Skeletal muscle tissue (tissue), 4 donors: ENCODE measurements around the gene HSD17B3. TPM values are rescaled to one million over a fixed set of nuclear protein-coding genes. Genes with fewer than 3 reads are reported as not detected.
"Not testable (repeated sequence)": the region's sequence is repeated elsewhere in the genome, so short reads cannot be mapped to it uniquely, and the experiment has no call there.

Experiments used
- H3K27ac ChIP-seq: one replicate; pipeline ENCODE4 v1.7.0; 2013; ENCODE audit warnings: mild to moderate bottlenecking, low read depth, low read length, inconsistent platforms
- H3K27me3 ChIP-seq, 3 donors: one replicate each; pipeline ENCODE4 v1.7.0; 2013; ENCODE audit warnings: low read length in 3 of 3; ENCODE audit not compliant: control insufficient read depth in 3 of 3, insufficient read depth in 3 of 3
- H3K36me3 ChIP-seq, 3 donors: one replicate each; pipeline ENCODE4 v1.7.0; 2013; ENCODE audit warnings: low read length in 3 of 3; ENCODE audit not compliant: control insufficient read depth in 3 of 3, insufficient read depth in 3 of 3
- H3K4me1 ChIP-seq, 3 donors: one replicate each; pipeline ENCODE4 v1.7.0; 2013; ENCODE audit warnings: low read length in 3 of 3, mild to moderate bottlenecking in 3 of 3; ENCODE audit not compliant: control insufficient read depth in 3 of 3, insufficient read depth in 3 of 3
- H3K4me3 ChIP-seq, 3 donors: one replicate each; pipeline ENCODE4 v1.7.0; 2013; ENCODE audit warnings: low read length in 3 of 3
- H3K9ac ChIP-seq, 3 donors: one replicate each; pipeline ENCODE4 v1.7.0; 2013; ENCODE audit warnings: low read length in 3 of 3, mild to moderate bottlenecking in 3 of 3, moderate library complexity in 2 of 3, low read depth in 1 of 3
- H3K9me3 ChIP-seq, 3 donors: one replicate each; pipeline ENCODE4 v1.7.0; 2013; ENCODE audit warnings: low read length in 3 of 3; ENCODE audit not compliant: control insufficient read depth in 3 of 3
- total RNA-seq: library from RNA; depleted of rRNA; stranded (reverse); fragments of >200 nt; gene quantifications from one replicate; pipeline ENCODE4 v1.2.3, GENCODE V29; 2014
- donor health status: Osteomylitis.

The HSD17B3 gene
- total RNA-seq, 1 donor from 2014 or later = 1.0 TPM

DNA sequence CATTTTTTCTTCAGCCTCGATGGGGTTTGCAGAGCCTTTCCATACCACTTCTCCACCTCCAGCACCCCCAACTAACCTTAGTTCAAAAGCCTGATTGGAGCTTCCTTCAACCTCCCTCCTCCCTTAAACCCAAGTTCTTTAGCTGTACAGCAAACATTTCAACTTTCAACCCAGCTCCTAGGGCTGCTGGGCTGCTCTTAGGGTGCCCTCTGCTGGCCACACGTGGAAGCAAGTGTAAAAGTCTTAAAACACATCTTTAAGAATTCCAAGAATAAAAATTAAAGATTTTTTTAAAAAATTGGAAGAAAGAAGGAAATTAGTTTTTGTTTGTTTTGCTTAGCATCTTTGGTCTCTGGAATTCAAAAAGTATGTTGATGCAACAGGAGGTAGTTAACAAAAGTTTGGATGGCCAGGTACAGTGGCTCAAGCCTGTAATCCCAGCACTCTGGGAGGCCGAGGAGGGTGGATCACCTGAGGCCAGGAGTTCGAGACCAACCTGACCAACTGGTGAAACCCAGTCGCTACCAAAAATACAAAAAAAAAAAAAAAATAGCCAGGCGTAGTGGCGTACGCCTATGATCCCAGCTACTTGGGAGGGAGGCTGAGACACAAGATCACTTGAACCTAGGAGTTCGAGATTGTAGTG lies 15.5 kb upstream of the HSD17B3 start:
- Histone ChIP-seq H3K4me3 (no peak overlapping the region), H3K4me1 (peaks cover 0 to 2% (median 0%) of the 10 kb centered on the region in 3 donors), H3K36me3 (peaks cover 2 to 6% (median 6%) of the 10 kb centered on the region in 3 donors), H3K27me3 (no peaks in the 10 kb centered on the region), H3K9me3 (peaks cover 0 to 3% (median 0%) of the 10 kb centered on the region in 3 donors), H3K27ac (no peak overlapping the region), H3K9ac (no peak overlapping the region)

DNA sequence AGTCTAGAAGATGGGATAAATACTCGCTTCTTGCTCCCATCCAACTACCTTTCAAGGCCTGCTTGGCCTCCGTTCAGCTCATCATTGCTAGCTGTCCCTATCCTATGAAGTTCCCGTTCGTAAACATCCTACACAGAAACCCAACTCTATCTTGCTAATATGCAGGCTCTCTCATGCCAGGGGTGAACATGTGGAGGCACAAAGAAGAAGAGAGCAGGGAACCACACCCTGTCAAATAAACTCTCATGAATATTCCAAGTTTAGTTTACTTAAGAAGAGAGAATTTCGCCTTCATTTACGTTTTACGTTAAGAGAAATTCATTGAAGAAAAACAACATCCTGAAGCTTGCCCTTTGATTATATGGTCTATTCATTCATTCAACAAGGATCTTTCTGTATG lies 7.9 kb upstream of the HSD17B3 start:
- peaks cover 0 to 3% (median 0%) of the 10 kb centered on the region in 3 donors for H3K9me3 ChIP-seq
- no peak overlapping the region for H3K27ac ChIP-seq
- no peaks in the 10 kb centered on the region for H3K4me1 ChIP-seq
- H3K9ac ChIP-seq = no peak overlapping the region
- peaks cover 2 to 4% (median 4%) of the 10 kb centered on the region in 3 donors for H3K36me3 ChIP-seq
- H3K27me3 ChIP-seq = no peaks in the 10 kb centered on the region
- no peak overlapping the region for H3K4me3 ChIP-seq

DNA sequence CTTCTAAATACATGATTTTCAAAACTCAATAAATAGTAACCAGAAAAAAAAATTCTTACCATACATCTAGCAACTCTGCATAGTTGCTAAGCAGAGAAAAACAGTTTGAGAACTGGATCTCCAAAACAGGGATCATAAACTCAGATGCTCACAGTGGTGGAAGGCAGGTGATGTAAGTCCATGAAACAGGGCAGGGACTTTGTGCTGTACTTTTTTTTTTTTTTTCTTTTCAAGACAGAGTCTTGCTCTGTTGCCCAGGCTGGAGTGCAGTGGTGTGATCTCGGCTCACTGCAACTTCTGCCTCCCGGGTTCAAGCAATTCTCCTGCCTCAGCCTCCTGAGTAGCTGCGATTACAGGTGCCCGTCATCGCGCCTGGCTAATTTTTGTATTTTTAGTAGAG lies 5.0 kb upstream of the HSD17B3 start:
- not testable (repeated sequence) for H3K4me1 ChIP-seq, H3K9ac ChIP-seq, H3K27ac ChIP-seq, H3K9me3 ChIP-seq, H3K27me3 ChIP-seq, H3K36me3 ChIP-seq, H3K4me3 ChIP-seq

DNA sequence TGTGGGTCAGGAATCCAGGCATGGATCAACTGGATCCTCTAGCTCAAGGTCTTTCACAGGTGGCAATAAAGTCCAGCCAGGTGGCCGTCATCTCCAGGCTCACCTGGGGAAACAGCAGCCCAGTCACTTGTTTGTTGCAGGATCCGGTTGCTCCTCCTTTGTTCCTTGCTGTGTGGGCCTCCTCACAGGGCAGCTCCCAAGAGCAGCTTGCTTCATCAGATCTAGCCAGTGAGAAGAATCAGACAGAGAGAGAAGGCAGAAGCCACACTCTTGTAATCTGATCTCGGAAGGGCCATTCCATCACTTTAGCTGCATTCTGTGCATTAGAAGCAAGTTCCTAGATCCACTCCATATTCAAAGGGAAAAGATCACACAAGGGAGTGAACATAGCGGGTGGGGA lies 3.2 kb upstream of the HSD17B3 start:
- Histone ChIP-seq H3K9ac (no peak overlapping the region), H3K4me1 (no peaks in the 10 kb centered on the region), H3K9me3 (no peaks in the 10 kb centered on the region), H3K27ac (no peak overlapping the region), H3K4me3 (no peak overlapping the region), H3K27me3 (no peaks in the 10 kb centered on the region), H3K36me3 (no peaks in the 10 kb centered on the region)

DNA sequence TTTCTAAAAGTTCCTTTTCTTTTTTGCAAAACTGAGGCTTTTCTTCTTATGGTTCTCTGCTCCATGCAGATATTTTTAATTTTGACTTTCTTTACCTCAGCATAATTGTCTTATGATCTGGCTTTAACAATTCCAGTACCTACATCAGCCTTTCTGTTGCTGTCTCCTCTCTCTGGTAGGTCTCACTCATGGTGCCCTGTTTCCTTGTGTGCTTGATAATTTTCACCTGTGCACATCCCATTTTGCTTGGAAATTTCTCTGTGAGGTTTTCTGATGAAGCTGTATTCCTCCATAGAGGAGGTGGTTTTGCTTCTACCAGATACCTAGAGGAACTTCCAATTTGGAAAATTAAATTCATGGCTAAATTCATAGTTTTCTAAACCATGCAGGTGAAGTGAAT lies 2.3 kb upstream of the HSD17B3 start:
- Histone ChIP-seq H3K27ac (no peak overlapping the region), H3K36me3 (no peaks in the 10 kb centered on the region), H3K4me3 (no peak overlapping the region), H3K9me3 (no peaks in the 10 kb centered on the region), H3K27me3 (no peaks in the 10 kb centered on the region), H3K4me1 (no peaks in the 10 kb centered on the region), H3K9ac (no peak overlapping the region)

DNA sequence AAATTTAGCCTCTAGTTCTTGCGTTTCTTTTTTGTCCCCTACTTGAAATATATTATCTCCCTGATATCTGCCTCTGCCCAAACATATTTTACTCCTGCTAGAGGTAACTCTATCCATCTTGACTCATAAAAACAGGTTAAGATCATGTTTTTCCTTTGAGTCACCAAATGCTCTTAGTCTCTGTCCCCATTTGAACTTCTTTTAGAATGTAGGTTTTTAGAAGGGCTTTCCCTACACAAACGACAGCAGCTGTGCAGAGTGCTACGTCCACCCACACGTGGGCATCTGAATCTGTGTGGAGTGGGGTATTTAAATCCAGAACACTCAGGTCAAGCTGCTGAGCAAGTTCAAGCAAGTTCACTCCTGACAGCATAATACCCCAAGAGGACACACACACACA lies 2.2 kb downstream of the HSD17B3 start:
- no peaks in the 10 kb centered on the region for H3K36me3 ChIP-seq
- peaks cover 0 to 2% (median 0%) of the 10 kb centered on the region in 3 donors for H3K9me3 ChIP-seq
- H3K27ac ChIP-seq = no peak overlapping the region
- no peaks in the 10 kb centered on the region for H3K4me1 ChIP-seq
- H3K9ac ChIP-seq = no peak overlapping the region
- H3K27me3 ChIP-seq = no peaks in the 10 kb centered on the region
- H3K4me3 ChIP-seq = no peak overlapping the region

DNA sequence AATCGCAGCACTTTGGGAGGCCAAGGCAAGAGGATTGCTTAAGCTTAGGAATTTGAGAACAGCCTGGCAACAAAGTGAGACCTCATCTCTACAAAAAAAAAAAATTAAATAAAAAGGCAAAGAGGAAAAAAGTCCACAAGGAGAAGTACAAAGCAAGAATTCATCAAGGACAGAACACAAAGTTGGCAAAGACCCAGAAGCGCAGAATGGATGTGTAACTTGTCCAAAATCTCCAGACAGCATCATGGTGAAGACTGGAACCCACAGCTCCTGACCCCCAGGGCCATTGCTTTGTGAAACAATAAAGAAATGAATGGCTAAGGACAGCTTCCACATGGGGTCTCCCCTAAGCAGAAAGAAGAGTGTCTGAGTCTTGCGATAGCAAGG lies 7.8 kb downstream of the HSD17B3 start:
- H3K27me3 ChIP-seq = no peaks in the 10 kb centered on the region
- no peaks in the 10 kb centered on the region for H3K4me1 ChIP-seq
- no peak overlapping the region for H3K27ac ChIP-seq

DNA sequence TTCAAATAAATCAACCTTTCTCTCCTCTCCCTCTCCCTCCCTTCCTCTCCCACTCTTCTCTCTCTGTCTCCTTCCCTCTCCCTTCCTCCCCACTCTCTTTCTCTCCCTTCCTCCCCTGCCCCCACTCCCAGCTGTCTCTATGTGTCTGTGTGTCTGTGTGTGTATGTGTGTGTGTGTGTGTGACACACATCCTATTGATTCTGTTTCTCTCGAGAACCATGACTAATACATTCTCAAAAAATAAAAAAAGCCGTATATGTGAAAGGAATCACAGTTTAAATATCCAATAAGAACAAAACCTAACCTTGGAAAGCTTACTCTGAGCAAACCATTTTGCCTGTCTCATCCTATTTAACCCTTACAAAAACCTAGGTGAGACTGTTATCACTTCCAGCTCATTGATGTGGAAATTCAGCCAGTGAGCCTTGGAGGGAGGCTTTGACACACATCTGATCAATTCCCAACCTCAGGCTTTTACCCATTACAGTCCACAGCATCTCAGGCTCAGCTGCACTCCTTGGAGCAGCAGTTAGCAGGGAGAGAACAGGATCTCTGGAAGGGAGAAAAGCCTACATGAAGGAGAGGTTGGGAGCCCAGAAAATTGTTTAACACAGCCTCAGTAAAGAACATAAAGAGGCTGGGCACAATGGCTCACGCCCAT lies 8.3 kb downstream of the HSD17B3 start:
- H3K4me1 ChIP-seq = no peaks in the 10 kb centered on the region
- H3K27ac ChIP-seq = no peak overlapping the region
- no peaks in the 10 kb centered on the region for H3K27me3 ChIP-seq
- H3K9ac ChIP-seq = no peak overlapping the region
- no peaks in the 10 kb centered on the region for H3K36me3 ChIP-seq
- peaks cover 0 to 2% (median 0%) of the 10 kb centered on the region in 3 donors for H3K9me3 ChIP-seq
- H3K4me3 ChIP-seq = no peak overlapping the region

More for the DNA sequence above, 7.8 kb downstream of the HSD17B3 start:
- peaks cover 0 to 2% (median 0%) of the 10 kb centered on the region in 3 donors for H3K9me3 ChIP-seq
- H3K36me3 ChIP-seq = no peaks in the 10 kb centered on the region
- no peak overlapping the region for H3K4me3 ChIP-seq
- no peak overlapping the region for H3K9ac ChIP-seq

DNA sequence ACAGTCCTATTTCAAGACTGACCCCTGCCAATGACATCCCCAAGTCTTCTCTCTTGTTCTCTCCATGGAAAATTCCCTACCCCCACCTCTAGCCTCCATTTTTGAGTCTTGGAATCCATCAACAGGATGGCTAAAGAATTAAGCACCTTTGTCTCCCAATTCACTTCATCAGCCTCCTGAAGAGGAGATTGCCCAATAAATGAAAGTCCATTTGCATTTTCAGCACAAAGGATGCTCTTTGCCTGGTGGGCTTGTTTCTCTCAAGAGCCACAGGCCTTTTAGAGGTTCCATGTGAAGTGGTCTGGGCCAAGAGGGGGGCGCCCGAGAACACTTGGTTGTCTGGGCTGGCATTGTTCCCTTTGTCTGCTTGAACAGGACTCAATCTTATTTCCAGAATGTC lies 12.6 kb downstream of the HSD17B3 start:
- Histone ChIP-seq H3K27me3 (no peaks in the 10 kb centered on the region), H3K4me1 (no peaks in the 10 kb centered on the region), H3K27ac (no peak overlapping the region), H3K9ac (no peak overlapping the region), H3K4me3 (no peak overlapping the region), H3K36me3 (no peaks in the 10 kb centered on the region), H3K9me3 (no peaks in the 10 kb centered on the region)

DNA sequence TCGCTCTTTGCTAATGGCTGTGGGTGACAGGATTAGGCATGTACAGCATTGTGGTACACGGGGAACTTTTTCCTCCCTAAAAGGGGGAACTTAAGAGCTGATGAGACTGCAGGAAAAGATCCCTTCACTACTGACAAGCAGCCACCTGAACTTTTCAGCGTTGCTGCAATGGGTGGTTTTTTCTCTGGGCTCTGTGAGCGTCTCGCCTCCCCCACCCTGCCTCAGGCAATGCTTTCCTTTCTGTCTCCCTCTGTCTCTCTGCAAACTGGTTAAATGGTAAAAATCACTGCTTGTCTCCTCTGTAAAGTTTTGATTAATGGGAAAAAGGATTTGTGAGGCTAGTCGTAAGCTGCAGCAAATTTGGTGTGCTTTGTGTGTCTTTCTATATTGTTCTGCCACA lies 20.3 kb downstream of the HSD17B3 start:
- Histone ChIP-seq H3K27ac (no peak overlapping the region), H3K27me3 (no peaks in the 10 kb centered on the region), H3K4me3 (no peak overlapping the region), H3K36me3 (no peaks in the 10 kb centered on the region), H3K9ac (no peak overlapping the region), H3K4me1 (no peaks in the 10 kb centered on the region), H3K9me3 (no peaks in the 10 kb centered on the region)
